GM18502 (cell line): ENCODE data around the gene CELF6.

Experiments
- ATAC-seq: cut with Tn5 transposase; IDR thresholded peaks from one replicate; pipeline ENCODE4 v1.9.1; 2021; ENCODE audit warnings: mild to moderate bottlenecking; ENCODE audit not compliant: unreplicated experiment, poor library complexity

CELF6 gene

DNA sequence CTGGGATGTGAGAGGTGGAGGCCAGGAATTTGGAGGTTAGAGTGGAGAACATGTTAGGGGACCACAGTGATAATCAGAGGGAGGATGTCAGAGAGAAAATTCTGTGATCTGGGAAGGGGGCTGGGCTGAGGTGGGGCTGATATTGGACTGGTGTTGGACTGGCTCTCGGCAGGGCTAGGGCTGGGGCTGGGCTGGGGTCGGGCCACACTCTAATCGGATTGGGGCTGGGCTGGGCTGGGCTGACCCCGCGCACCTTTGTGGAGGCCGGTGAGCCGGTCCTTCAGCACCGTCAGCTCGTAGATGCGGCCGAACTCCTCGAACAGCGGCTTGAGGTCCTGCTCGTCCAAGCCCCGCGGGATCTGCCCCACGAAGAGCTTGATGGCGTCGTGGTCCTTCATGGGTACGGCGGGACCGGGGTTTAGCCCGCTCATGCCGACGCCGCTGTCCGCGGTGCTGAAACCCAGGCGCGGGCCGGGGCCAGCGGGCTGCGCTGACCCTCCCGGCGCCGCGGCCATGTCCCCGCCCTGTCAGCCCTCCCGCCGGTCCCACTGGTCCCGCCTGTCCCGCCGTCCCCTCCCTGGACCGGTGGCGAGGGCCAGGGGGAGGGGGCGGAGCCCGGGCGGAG lies 485 bp downstream of the CELF6 start:
- peak; percentile 42 for ATAC-seq

DNA sequence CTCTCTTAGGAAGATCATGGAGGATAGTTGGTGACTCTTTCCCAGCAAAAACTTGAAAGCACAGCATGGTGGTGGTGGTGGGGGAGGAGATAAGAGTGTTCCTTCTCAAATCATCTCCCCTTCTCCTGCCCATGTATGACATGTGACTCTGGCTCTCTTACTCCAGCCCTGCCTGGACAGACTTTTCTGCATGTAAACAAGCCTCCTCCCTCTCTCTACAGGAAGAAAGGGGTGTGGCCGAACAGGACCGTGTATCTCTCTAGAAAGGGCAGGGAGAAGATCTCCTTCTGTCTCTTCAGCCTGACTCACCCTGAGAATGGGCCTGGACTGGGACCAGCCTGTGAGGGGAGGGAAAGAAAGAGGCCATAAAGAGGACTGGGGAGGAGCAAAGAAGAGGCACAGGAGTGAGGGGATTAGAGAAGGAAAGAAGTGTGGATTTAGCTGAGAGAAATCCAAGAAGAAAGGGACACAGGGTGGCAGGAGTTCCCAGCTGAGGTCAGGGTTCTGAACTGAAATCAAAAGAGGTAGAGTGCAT lies 1.5 kb downstream of the CELF6 start:
- ATAC-seq: no peak

DNA sequence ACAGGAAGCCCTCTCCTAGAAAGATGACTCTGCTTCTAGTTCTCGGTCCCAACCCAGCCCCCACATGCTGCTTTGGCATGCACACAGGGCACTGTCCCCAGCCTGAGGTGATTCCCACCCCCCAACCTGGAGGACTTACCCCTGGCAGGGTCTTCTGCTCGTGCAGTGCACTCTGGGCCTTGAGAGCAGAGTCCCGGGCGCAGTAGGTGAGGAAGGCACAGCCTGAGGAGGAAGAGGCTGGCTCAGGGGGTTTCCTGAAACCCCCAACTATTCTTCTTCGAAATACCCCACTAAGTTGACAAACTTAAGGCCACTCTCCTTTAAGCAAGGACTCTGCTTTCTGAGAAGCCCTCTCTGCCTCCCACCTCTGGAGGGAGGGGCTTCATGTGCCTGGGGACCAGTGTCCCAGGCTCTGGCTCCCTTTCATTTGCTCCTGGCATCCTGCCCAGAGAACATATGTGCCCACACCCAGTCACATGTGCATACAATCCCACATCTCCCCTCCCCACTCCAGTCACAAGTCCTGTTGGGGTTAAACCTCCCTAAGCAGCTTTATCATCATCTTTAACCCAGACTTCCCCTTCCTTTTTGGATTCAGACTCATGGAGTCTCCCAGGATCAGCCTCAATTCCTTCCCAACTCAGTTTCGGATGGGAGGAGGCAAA lies 4.1 kb downstream of the CELF6 start:
- no peak for ATAC-seq

DNA sequence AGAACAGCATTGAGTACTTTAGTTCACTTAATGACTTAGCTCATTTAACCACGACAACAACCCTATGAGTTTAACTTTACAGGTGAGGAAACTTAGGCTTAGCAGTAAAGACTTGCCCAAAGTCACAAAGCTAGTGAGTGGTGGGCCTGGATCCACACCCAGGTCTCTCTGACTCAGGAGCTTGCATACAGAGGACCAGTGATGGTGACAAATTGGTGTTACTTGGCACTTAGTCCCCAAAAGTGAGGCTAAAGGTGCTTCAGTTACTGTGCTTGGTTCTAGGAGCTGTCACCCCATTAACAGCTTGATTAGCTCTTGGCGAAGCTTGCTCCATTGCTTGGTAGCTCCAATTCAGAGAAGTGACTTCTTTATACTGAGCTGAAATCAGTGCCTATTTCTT lies 6.1 kb downstream of the CELF6 start:
- no peak for ATAC-seq

DNA sequence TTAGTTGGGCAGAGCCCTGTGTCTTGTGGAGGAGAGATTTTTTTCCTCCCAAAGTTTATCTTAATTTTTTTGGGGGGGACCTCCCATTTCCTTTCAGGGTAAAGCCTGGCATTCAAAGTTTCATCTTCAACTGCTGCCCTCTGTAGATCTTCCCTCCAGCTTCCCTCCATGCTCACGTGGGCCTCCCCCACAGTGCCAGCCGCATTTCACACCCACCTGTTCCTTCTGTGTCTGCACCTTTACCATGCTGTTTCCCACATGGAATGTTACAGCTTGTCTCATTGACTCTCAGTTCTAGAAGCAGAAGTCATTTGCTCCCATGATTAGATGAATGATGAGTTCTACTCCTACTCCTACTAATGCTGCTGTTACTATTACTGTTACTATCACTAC lies 6.5 kb downstream of the CELF6 start:
- no peak for ATAC-seq

DNA sequence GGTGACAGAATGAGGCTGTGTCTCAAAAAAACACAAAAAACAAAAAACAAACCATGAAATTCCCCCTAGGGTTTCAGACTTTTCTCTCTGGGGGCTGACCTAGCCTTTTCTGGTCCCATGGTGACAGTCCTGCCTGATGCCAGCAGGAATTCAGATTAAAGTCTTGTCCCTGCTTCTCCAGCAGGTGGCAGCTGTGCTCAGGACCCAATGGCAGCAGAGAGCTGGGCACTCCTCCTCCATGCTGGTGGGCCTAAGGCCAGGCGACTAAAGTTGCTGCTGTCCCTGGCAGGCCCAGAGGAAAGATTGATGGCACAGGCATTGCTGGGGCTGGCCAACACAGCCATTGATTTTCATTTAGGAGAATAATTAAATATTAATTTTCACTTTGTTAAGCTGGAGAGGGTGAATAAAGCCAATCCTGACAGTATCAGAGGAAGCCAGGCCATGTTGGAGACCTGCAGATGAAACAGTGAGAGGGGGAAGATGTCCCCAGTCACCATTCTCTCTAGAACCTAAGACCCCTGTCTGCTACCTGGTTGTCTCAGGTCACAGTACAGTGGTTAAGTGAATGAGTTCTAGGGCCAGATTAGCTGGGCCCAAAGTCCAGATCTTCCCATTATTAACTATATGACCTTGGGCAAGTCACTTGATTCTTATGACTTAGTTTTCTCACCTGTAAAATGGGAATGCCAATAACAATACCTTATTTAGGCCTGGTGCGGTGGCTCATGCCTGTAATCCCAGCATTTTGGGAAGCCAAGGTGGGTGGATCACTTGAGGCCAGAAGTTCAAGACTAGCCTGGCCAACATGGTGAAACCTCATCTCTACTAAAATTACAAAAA lies 7.1 kb downstream of the CELF6 start:
- peak; percentile 72 for ATAC-seq

DNA sequence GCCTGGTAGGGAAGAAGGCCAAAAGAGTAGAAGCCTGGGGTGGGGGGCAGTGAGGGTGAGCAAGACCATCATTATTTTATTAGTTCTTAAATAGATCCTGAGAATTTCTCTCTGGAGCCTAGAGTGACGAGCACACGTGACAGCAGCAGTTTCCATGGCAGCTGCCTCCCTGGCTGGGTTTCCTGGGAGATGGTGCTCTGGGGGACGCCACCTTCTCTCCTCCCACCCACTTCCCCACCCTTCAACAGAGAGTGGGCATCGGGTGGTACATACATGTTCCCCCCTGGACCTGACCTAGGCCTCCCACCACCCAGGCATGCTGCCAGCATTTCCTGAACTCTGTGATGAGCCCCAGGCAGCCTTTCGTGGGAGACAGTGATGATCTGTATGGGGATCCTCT lies 12.9 kb downstream of the CELF6 start:
- no peak for ATAC-seq

DNA sequence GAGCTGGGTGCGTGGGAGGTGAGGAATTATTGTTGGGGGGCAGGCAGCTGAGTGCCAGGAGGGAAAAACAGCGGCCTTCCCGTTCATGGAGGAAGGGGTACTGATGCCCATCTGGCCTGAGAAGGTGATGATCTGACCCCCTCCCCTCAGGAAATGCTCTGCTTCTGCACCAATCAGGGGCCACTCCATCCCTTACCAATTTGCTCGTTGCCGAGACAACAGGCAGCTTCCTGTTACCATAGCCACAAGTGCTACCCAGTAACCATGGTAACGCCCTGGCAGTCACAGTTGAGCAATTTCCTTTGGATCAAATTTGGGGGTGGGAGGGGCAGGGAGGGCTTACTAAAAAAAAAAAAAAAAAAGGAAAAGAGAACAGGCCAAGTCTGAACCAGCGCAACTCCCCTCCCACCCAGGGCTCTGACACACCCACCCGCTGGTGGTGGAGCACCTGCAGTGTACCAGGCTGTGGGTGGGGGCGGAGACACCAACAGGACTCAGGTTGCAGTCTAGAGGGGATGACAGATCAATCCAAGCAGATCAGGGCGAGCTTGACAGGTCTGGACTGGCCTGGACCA lies 13.7 kb downstream of the CELF6 start:
- ATAC-seq: no peak

DNA sequence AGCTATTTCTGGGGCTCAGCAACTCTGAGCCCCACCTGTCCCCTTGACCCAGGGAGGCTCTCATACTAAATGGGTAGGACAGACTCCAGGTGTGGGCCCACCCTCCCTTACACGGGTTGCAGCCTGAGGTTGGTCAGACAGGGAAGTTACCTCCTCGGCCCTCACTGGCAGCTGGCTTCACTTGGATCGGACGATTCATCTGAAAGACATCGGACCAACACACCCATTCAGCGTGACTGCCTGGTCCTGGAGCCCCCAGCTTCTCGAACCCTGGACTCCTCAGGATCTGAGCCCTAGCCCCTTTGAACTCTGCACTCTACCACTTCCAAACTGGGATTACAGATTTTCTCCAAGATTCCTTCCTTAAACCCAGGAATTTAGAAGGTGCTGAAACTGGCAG lies 15.4 kb downstream of the CELF6 start:
- no peak for ATAC-seq

DNA sequence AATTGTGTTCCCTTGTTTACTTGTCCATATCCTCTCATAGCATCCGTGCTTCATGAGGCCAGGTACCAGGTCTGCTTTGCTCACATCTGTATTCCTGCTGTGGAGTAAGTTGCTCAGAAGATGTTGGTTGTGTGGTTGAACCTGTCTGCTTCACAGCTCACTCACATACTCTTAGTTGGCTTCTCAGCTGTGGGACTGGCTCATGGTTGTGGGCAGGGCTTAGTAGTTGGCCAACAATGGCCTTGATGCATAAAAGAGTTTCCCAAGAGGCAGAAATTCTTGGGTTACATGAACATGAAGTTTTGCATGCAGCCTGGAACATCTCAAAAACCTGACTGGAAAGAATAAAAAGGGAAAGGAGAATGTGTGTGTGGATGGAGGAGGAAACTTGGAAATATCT lies 17.0 kb downstream of the CELF6 start:
- ATAC-seq: no peak

DNA sequence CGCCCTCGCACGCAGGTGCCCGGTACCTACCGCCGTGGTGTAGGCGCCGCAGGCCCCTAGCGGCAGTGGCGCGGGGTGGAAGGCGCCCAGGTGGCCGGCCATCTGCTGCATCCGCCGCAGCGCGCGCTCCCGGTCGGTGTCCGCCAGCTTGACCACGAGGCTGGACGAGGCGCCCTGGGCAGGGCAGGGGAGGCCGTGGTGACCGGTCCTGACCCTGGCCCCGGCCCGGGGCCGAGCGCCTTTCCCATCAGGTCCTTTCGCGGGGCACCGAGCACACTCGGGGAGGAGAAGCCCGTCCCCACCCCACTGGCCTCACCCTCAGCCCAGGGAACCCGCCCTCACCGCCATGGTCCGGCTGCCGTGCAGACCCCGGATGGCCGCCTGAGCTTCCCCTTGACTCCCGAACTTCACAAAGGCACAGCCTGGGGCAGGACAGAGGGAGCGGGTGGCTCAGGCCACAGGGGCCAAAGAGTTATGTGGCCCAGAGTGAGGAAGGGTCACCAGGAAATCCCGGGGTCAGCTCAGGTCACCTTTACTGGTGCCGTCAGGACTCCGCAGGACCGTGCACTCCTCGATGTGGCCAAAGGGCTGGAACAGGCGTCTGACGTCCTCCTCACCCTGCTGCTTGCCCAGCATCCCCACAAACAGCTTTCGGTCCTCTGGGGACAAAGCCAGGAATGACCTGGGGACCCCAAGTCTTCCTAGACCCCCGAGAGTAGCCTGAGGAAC lies 30.2 kb downstream of the CELF6 start:
- no peak for ATAC-seq

DNA sequence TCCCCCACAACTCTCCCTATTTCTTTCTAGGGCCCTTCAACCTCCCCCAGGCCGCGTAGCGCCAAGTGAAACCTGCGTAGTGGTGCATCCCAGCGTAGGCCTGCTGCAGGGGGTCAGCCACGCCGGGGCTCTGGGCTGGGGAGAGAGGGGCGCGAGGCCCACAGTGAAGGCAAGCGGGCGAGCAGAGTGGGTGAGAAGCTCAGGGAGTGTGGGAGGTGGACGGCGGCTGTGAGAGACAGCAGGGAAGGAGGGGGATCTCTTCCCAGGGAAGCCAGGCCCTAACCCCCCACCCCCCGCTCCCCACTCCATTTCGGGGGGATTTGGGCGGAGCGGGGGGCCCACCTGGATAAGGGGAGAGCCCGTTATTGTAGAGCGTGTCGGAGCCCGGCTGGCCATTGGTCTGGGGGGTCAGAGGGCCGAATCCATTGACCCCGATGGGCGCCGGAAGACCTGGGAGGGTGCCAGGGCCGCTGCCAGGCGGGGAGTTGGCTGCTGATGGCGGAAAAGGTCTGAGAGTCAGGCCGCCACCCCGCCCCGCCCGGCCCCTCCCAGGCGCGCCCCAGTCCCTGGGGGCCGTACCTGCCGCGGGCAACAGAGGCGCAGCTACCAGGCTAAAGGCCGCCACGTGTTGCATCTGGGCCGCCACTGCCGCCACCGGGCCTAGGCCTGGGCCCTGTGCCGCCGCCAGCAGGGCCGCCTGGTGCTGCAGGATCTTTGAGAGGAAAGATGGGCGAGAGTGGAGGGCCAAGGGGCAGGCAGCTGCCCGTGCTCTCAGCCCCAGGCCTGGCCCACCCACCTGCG lies 31.0 kb downstream of the CELF6 start:
- ATAC-seq: no peak

DNA sequence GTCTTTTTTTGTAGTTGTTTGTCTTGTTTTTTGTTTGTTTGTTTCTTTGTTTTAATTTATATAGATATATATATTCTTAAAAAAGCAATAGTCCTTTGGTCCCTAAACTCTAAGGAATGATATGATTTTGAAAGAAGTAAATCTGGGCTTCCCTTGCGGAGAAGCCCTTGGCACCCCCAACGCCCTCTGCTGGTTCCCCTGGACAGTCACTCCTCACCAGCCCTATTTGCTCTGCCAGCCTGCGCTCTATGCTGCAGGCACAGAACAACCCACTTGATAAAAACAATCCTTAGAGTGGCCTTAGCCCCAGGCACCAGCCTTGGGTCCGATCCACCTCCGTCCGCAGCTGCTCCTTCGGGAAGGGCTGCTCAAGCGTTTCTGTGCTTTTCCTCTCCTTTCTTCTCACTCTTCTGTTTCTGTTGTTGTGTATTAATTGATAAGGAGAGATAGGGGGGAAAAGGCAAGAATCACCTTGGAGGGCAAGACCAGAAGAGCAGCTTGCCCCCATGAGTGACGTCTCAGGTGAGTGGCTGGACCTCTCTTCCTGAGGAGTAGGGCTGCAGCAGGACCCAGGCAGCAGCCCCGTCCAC lies 33.9 kb downstream of the CELF6 start:
- no peak for ATAC-seq

DNA sequence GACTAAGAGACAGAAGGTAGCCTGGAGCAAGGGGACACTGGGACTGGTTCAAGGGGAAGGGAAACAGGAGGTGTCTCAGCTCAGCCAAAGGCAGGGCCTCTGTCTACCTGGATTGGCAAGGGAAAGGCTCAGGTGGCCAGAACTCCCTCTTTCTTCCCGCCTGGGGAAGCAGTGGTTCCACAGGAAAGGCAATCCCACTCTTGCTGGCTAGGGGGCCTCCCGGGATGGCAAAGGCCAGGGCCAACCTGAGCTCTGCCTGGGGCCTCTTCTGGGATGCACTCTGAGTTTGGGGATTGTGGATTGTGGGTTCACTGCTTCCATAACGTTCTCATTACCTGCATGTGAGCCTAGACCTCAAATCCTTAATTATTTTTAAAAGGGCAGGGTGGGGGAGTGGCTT lies 34.6 kb downstream of the CELF6 start:
- no peak for ATAC-seq

DNA sequence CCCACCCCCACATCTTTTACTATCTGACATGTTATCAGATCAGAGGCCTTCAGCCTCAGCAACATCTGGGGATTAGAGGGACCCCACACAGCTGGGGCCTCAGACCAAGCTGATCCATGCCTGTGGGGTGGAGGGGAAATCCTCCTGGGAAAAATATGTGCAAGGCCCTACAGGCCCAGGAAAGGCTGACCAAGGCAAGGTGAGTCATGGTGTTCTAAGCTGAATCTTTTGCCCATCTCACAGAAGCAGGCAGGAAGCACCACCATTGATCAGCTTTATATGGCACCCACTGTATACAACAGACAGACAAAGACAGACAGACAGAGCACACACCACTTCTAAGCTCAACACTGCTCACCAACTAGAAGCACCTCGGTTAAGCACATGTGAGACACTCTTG lies 35.2 kb downstream of the CELF6 start:
- no peak for ATAC-seq

DNA sequence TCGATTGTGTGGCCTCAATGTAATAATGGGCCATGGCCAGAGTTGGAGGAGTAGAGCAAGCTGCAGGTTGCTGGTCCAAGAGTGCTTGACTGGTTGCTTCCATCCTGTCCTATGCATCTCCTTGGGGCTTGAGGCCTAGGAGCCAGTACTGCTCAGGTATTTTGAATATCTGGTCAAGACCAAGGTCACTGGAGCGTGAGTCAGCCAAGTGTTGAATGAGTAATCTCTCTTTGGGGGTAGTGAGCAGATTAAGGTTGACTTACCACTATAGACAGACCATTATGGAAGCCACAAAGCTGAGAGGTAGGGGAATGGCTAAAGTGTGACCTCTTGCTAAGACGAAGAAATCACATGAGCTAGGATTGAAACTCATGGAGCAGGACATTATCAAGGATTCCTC lies 38.2 kb downstream of the CELF6 start:
- ATAC-seq: peak; percentile 38

DNA sequence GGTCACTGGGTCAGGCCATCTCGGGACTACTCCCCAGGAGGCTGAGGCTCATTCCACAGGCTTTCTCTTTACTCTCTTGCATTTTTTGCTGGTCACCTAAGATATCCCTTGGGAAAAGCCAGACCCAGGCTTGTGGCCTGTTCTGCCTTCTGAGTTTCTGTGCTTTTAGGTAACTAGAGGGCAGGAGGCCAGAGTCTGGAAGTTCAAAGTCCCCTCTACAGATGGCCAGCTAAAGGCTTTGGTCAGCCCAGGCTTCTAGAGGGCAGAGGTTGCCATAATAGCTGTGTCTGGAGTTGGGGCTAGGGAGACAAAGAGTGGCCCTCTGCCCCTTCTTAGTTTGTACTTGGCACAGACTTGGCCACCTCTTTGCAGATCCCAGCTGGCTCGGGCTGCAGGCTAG lies 39.2 kb downstream of the CELF6 start:
- ATAC-seq: no peak

DNA sequence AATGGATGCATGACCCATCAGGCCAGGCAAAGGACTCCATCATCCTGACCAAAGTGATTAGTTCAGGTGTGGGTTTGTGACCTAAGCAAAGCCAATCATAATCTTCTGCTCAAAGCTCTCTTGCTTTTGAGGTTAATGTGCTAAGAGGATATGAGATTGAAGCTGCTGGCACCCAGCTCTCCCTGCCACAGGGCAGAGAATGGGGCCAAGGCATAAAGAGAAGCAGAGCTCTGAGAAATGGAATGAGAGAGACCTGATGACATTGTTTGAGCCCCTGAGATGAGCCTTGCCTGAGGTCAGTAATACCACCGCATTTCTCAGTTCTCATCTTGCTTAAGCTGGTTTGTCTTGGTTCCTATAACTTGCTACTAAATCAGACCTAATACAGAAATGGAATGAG lies 41.2 kb downstream of the CELF6 start:
- ATAC-seq: no peak

DNA sequence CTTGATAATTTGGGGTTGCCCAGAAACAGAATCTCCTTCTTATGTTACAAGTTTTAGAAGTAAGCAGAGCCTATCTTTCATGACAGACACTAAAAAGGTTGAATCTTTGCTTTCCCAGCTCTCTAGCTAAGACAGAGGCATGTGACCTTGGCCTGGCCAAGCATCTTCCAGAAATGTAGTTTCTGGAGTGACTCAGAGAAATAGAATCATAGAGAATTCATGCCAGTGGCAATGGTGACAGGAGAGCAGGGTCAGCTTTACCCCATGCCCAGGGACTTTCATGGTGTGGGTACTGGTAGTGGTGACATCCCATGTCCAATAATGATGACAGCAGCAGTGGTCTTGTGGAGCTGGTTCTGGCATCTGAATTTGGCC lies 43.6 kb downstream of the CELF6 start:
- ATAC-seq: no peak
